Osteocyte (in vitro differentiated cells): Measurements from ENCODE around the gene VKORC1. TPM values are rescaled to one million over a fixed set of nuclear protein-coding genes. Genes with fewer than 3 reads are reported as not detected.

Experiments
- DNase-seq: peaks from one replicate; pipeline ENCODE4 v3.0.0; 2021; ENCODE audit warnings: mixed read lengths; ENCODE audit not compliant: unreplicated experiment; ENCODE audit errors: extremely low spot score
- H3K27ac Mint-ChIP-seq: one replicate; pipeline ENCODE4 v1.8.0; 2021; ENCODE audit warnings: mild to moderate bottlenecking, mixed read lengths; ENCODE audit not compliant: unreplicated experiment
- H3K27me3 Mint-ChIP-seq: one replicate; pipeline ENCODE4 v1.8.0; 2021; ENCODE audit warnings: mixed read lengths; ENCODE audit not compliant: unreplicated experiment
- H3K36me3 Mint-ChIP-seq: one replicate; pipeline ENCODE4 v1.8.0; 2021; ENCODE audit warnings: mixed read lengths; ENCODE audit not compliant: unreplicated experiment
- H3K4me1 Mint-ChIP-seq: one replicate; pipeline ENCODE4 v1.8.0; 2021; ENCODE audit warnings: mixed read lengths; ENCODE audit not compliant: unreplicated experiment
- H3K4me3 Mint-ChIP-seq: one replicate; pipeline ENCODE4 v1.8.0; 2021; ENCODE audit warnings: mild to moderate bottlenecking, moderate library complexity, mixed read lengths; ENCODE audit not compliant: unreplicated experiment
- H3K9me3 Mint-ChIP-seq: one replicate; pipeline ENCODE4 v1.8.0; 2021; ENCODE audit warnings: mixed read lengths; ENCODE audit not compliant: unreplicated experiment
- total RNA-seq: library from RNA; stranded (reverse); gene quantifications from 2 replicates; pipeline ENCODE4 v1.2.1, GENCODE V29; 2021
- TF ChIP-seq, protein P1 (sequence below): fragments of 200-600 bp; sonication (generic); IDR thresholded peaks from 2 replicates; pipeline ENCODE4 v1.5.0; 2021; ENCODE audit warnings: antibody characterized with exemption, mild to moderate bottlenecking, moderate library complexity

Gene VKORC1
- total RNA-seq, 1 donor from 2014 or later: 141 TPM

DNA sequence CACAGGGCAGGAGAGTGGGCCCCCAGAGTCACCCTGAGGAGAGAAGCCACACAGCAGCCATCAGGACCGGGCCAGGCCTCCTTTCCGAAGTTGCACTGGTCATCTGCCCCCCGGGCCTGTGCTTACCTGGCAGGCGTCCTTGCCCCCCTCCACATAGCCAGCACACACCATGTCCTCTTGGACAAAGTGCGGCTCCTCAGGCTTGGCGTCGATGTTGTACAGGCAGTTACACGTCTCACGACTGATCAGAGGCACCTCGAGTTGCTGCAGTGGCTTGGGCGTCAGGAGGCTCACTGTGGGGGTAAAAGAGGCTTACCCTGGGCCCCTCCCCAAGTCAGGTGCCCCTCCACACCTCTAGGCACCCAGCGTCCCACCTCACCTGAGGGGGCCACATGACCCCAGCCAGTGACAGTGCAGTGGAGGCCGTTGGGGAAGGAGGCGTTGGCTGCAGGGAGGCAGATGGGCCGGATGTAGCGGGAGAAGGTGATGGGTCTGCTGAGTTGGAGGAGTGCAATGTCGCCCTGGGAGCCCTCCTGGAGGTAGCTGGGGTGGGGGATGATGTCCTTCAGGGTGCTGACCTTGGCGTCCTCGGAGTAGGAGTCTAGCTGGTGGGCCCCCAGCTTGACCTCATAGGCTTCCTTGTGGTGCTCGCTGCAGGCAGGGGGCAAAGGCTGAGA is 37.8 kb upstream of the VKORC1 start:
- no peak for DNase-seq
- no peak overlapping the region for H3K27ac Mint-ChIP-seq
- H3K36me3 Mint-ChIP-seq: peaks cover 7% of the 10 kb centered on the region
- H3K4me1 Mint-ChIP-seq: peaks cover 4% of the 10 kb centered on the region
- H3K27me3 Mint-ChIP-seq: no peaks in the 10 kb centered on the region
- TF ChIP-seq, protein P1, sequence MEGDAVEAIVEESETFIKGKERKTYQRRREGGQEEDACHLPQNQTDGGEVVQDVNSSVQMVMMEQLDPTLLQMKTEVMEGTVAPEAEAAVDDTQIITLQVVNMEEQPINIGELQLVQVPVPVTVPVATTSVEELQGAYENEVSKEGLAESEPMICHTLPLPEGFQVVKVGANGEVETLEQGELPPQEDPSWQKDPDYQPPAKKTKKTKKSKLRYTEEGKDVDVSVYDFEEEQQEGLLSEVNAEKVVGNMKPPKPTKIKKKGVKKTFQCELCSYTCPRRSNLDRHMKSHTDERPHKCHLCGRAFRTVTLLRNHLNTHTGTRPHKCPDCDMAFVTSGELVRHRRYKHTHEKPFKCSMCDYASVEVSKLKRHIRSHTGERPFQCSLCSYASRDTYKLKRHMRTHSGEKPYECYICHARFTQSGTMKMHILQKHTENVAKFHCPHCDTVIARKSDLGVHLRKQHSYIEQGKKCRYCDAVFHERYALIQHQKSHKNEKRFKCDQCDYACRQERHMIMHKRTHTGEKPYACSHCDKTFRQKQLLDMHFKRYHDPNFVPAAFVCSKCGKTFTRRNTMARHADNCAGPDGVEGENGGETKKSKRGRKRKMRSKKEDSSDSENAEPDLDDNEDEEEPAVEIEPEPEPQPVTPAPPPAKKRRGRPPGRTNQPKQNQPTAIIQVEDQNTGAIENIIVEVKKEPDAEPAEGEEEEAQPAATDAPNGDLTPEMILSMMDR: no peak
- no peaks in the 10 kb centered on the region for H3K9me3 Mint-ChIP-seq
- no peak overlapping the region for H3K4me3 Mint-ChIP-seq

DNA sequence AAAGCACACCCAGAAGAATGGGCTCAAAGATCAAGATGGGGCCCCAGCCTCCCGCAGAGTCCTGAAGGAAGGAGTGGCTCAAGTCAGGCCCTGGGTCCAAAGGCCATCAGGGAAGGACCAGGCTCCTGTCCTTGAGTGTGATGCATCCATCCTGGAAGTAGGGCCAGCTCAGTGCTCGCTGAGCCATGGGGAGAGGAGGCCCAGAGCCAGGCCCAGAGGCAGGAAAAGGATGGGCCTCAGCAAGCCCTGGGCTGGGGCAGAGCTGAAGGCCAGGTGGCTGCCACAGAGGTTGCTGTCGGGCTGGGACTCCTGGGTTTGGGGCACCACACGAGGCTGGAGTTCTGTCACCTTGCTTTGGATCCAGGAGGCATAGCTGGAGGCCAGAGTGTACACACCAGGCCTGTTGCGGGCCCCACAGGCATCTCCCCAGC is 37.3 kb upstream of the VKORC1 start:
- no peaks in the 10 kb centered on the region for H3K9me3 Mint-ChIP-seq
- H3K27ac Mint-ChIP-seq: no peak overlapping the region
- H3K36me3 Mint-ChIP-seq: peaks cover 7% of the 10 kb centered on the region
- H3K4me1 Mint-ChIP-seq: peaks cover 4% of the 10 kb centered on the region
- no peaks in the 10 kb centered on the region for H3K27me3 Mint-ChIP-seq
- DNase-seq: no peak
- H3K4me3 Mint-ChIP-seq: no peak overlapping the region
- TF ChIP-seq, protein P1: no peak

DNA sequence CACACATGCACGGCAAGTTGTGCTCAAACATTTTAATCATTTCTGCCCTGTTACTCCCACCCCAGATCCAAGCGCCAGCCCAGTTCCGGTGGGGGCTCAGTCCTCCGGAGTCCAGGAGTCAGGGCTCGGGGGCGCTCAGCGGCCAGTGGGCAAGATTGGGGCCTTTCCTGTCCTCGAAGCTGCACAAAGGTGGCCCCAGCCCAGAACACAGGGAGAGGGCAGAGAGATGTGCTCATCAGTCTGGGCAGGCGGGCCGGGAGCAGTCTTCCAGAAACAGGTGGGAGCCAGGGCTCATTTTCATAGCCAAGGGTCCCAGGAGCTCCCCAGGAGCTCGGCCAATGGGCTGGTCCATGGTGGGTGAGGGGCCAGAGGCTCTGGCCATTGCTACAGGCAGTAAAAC is 36.8 kb upstream of the VKORC1 start:
- DNase-seq: no peak
- H3K27ac Mint-ChIP-seq: no peak overlapping the region
- TF ChIP-seq, protein P1: no peak
- peaks cover 7% of the 10 kb centered on the region for H3K36me3 Mint-ChIP-seq
- H3K4me3 Mint-ChIP-seq: no peak overlapping the region
- no peaks in the 10 kb centered on the region for H3K27me3 Mint-ChIP-seq
- peaks cover 4% of the 10 kb centered on the region for H3K4me1 Mint-ChIP-seq
- no peaks in the 10 kb centered on the region for H3K9me3 Mint-ChIP-seq

DNA sequence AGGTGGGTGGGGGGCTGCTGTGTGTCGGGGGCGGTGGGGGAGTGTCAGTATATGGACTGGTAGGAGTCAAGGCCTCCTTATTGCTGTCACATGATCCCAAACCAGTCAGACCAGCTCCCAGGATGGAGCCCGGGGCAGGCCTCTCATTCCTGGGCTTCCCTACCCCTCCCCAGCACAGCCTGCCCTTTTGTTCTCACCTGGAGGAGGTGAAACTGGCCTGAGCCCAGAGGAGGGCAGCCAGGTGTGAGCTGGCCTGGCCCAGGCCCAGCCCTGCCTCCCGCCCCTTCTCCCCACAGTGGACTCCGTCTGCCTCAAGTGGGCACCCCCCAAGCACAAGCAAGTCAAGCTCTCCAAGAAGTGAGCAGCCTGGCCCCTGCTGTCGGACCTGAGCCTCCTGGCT is 36.3 kb upstream of the VKORC1 start:
- no peak overlapping the region for H3K4me3 Mint-ChIP-seq
- H3K27ac Mint-ChIP-seq: no peak overlapping the region
- no peaks in the 10 kb centered on the region for H3K27me3 Mint-ChIP-seq
- TF ChIP-seq, protein P1: no peak
- no peaks in the 10 kb centered on the region for H3K9me3 Mint-ChIP-seq
- H3K36me3 Mint-ChIP-seq: peaks cover 7% of the 10 kb centered on the region
- H3K4me1 Mint-ChIP-seq: peaks cover 4% of the 10 kb centered on the region
- DNase-seq: no peak

DNA sequence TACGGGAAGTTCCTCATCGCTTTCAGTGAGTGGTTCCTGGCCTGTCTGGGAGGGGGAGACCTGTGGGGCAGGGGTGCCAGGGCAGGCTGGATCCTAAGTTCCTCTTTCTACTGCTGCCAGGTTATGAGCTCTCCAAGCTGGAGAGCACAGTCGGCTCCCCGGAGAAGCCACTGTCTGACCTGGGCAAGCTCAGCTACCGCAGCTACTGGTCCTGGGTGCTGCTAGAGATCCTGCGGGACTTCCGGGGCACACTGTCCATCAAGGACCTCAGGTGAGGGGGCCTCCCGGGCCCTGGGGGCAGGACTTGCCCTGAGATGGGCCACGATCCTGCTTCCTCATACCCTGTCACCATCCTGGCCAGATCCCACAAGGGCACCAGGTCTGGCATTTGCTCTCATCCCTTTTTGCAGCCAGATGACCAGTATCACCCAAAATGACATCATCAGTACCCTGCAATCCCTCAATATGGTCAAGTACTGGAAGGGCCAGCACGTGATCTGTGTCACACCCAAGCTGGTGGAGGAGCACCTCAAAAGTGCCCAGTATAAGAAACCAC is 35.8 kb upstream of the VKORC1 start:
- Mint-ChIP-seq H3K4me3 (no peak overlapping the region), H3K27ac (no peak overlapping the region), H3K36me3 (peaks cover 7% of the 10 kb centered on the region), H3K27me3 (no peaks in the 10 kb centered on the region), H3K9me3 (no peaks in the 10 kb centered on the region), H3K4me1 (peaks cover 4% of the 10 kb centered on the region)
- TF ChIP-seq, protein P1: no peak
- no peak for DNase-seq
